Left lobe of liver (tissue), 2 donors: ENCODE data around the gene AGBL4. TPM values are rescaled to one million over a fixed set of nuclear protein-coding genes. Genes with fewer than 3 reads are reported as not detected.
"Not testable (repeated sequence)": the region's sequence is repeated elsewhere in the genome, so short reads cannot be mapped to it uniquely, and the experiment has no call there.

Experiments used
- ATAC-seq: fragments of 200-7000 bp; cut with Tn5 transposase; one replicate; pipeline ENCODE4 v1.9.1; 2020; ENCODE audit warnings: mild to moderate bottlenecking, moderate library complexity
- DNase-seq: peaks from one replicate; pipeline ENCODE4 v3.0.0-alpha.2; 2020; ENCODE audit warnings: low spot score
- total RNA-seq: library from RNA; stranded (reverse); gene quantifications from one replicate; pipeline ENCODE4 v1.2.1, GENCODE V29; 2021
- donor health status: DM: no; HTN: no; CAD: no; lungs with moderate emphysema.
- donor health status: DM: no; HTN: yes; CAD: no.

AGBL4 gene
- total RNA-seq, 1 donor from 2014 or later, result 2.2 TPM

DNA sequence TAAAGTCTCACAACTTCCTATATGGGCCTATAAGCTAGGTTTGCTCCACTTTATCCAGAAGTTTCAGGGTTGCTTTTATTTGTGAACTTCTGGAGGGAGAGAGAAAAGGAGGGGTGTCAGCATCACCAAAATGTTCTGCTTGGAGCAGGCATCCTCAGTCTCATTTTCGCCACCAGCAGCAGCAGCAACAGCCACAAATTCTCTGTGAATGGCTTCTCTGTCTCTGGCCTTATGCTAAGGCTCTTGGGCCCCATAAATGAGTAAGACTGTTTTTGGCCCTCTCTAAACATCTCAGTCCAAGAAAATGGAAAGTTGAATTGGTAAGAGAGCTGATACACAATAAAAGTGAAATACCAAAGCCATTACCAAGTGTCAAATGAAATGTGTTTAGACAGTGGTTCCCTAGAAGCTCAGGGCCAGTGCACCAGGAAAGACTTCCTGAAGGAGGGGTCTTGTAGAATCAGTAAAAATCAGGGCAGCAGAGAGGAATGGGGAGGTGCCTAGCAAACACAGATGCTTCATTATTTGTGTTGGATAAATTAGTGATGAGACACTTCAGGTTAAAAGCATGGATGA is 1498.8 kb downstream of the AGBL4 start:
- DNase-seq (no peak), ATAC-seq (no peak)

GRCh38 chr1:48523558-48523957 is 1500.2 kb downstream of the AGBL4 start:
- DNase-seq, result no peak
- ATAC-seq, result no peak

DNA sequence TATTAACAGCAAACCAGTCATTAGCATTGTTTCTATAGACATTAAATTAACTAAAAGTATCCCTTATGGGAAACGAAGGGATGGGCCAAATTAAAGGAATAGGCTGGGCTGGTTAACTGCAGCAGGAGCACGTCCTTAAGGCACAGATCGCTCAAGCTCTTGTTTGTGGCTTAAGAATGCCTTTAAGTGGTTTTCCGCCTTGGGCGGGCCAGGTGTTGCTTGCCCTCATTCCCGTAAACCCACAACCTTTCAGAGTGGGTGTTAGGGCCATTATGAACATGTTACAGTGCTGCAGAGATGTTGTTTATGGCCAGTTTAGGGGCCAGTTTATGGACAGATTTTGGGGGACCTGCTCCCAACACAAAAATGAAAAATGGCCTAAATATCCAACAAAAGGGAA is 1503.9 kb downstream of the AGBL4 start:
- ATAC-seq, DNase-seq: not testable (repeated sequence)

- DNase-seq, result no peak
- no peak for ATAC-seq
These were observed 1516.9 kb downstream of the AGBL4 start for GRCh38 chr1:48506870-48507269.

DNA sequence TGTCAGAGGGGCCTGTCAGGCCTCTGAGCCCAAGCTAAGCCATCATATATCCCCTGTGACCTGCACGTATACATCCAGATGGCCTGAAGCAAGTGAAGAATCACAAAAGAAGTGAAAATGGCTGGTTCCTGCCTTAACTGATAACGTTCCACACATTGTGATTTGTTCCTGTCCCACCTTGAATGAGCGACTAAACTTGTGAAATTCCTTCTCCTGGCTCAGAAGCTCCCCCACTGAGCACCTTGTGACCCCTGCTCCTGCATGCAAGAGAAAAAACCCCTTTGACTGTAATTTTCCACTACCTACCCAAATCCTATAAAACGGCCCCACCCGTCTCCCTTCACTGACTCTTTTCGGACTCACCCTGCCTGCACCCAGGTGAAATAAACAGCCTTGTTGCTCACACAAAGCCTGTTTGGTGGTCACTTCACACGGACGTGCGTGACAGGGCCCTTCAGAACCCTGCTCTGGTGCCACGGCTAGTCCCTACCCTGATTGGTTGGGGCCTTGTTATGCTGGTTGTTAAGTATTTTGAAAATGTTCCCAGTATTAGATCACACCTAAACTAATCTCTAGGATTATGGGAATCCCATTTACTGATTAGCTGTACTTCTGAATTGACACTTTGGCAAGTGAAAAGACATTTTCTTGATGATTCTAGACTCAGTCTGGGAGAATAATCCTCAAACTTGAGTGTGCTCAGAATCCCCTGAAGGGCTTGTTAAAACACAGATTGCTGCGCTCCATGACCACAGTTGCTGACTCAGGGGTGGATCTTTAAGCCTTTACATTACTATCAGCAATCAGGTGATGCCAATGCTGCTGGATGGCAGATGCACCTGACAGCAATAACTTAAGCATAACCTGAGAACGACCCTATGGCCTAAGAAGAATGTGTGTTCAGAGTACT is 1523.0 kb downstream of the AGBL4 start:
- ATAC-seq (no peak), DNase-seq (no peak)

- ATAC-seq (no peak), DNase-seq (no peak)
These were observed 1524.5 kb downstream of the AGBL4 start for GRCh38 chr1:48499211-48499735.

GRCh38 chr1:48498096-48498791 is 1525.5 kb downstream of the AGBL4 start:
- ATAC-seq (peak; percentile 97), DNase-seq (peak; percentile 76)

- ATAC-seq (no peak), DNase-seq (no peak)
These were observed 1527.8 kb downstream of the AGBL4 start for GRCh38 chr1:48495911-48496310.

DNA sequence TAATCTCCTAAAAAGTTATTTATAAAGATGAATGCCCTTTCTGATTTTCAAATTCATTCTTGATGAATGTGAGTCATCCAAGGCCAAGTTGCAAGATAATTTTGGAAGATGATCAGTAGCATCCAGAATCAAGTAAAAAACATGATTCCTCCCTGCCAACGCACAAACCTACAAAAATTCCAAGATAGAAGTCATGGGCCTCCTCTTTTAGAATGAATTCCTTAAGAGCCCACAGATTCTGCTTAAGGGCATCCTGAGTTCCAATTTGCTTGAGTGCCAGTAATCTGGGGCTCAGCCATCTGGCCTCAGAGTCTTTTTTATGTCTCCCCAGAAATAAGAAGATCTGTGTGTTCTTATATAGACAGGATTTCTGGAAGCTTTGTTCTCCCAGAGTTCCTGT is 1528.6 kb downstream of the AGBL4 start:
- ATAC-seq (no peak), DNase-seq (no peak)

DNA sequence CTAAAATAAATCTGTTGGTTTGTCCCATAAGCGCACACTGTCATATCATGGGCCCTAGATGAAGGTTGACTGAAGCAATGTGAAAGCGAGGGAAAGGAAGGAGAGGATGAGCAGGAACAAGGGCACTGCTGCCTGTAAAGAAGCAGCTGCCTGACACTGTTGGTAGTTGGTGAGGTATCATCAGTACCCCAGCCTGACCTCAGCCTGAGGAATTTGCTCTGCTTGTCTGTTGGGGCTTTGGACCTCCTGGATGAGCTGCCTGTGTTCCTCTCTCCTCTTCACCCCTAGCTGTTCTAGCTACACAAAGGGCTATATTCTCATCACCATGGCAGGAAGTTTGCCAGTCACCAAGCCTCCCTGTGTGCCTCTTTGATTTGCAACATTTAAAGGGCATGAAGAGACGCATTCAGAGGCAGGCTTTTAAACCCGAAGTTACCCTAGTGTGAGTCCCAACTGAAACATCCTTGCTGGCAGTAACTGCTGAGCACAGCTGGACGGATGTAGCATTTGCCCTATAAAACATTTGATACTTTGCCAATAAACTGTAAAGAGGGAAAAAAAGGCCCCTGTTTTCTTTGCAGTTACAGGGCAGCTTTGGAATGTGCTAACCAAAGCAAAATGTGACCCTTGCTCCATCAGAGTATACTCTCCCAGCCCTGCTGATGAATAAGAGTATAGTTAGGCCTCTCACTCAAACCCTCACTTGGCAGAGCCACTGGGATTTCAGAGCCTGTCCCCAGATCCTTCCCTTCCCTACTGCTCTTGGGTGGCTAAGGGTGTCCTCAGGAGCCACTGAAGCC is 1529.6 kb downstream of the AGBL4 start:
- DNase-seq, result no peak
- peak; percentile 30 for ATAC-seq

DNA sequence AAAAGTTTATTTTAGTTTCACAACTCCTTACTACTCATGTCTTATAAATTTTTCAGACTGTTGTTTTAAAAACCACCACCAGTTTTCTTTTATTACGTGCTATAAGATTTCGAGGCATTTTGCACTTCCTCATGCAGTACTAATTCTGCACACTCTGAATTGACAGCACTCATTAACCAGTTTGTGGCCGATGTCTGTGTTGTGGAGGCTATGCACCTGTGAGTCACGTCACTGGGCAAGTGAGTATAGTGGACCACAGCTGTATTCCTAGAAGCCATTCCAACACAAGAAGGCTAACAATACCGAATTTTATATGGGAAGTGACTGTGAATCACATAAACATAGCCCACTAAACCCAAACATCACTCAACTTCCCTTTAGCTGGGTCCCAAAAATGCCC is 1530.7 kb downstream of the AGBL4 start:
- no peak for ATAC-seq
- DNase-seq, result no peak

GRCh38 chr1:48492392-48492791 is 1531.4 kb downstream of the AGBL4 start:
- ATAC-seq (no peak), DNase-seq (no peak)

- ATAC-seq (no peak), DNase-seq (no peak)
These were observed 1535.0 kb downstream of the AGBL4 start for GRCh38 chr1:48488721-48489120.

Other genes with a start within 250 kb of the AGBL4 start
- gene ELAVL4, start 85.0 kb upstream of the AGBL4 start, total RNA-seq, result 0.18 TPM